ENCODE measurements around the gene MTF1. TPM values are rescaled to one million over a fixed set of nuclear protein-coding genes. Genes with fewer than 3 reads are reported as not detected.

Gene MTF1
- total RNA-seq, 2 experiments from 2014 or later: 28.1 to 31.2 TPM

DNA sequence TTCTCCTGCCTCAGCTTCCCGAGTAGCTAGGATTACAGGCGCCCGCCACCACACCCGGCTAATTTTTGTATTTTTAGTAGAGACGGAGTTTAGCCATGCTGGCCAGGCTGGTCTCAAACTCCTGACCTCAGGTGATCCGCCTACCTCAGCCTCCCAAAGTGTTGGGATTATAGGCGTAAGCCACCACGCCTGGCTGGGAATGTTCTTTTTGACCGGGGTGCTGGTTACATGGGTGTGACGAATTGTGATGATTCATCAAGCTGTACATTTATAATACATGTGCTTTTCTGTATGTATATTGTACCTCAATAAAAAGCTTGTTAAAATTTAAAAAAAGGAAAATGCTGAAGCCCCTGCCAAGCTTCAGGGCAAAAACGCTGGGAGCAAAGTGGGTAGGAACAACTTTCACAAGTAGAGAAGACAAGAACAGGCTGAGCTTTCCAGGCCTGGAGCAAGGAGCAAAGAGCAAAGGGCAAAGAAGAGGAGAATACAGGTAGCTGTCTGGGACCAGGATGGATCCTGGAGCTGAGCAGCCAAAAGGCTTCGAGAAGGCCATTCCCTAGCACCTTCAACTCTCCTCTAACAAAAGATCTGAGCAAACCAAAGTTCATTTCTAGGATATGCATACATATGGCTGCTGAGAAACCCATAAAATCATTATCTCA, 30.9 kb downstream of the MTF1 start:
- ChIA-PET CTCF (no interaction called here), POLR2A (no interaction called here)
- no peaks in the 10 kb centered on the region for H3K27me3 ChIP-seq (ENCODE audit: control insufficient read depth in 1 of 2, insufficient read depth in 2 of 2, low read length in 2 of 2)
- no peaks in the 10 kb centered on the region for H3K4me1 ChIP-seq (ENCODE audit: insufficient read depth, low read length)
- H3K27ac ChIP-seq (ENCODE audit: low read depth in 1 of 2, low read length in 2 of 2): no peak overlapping the region
- Mint-ChIP-seq H3K4me1 (ENCODE audit: low read depth) (no peaks in the 10 kb centered on the region), H3K4me3 (no peak overlapping the region), H3K9me3 (no peaks in the 10 kb centered on the region), H3K36me3 (ENCODE audit: low read depth) (peaks cover 73% of the 10 kb centered on the region), H3K27me3 (no peaks in the 10 kb centered on the region), H3K27ac (no peak overlapping the region)
- ATAC-seq (ENCODE audit: poor library complexity) (no peak), DNase-seq (no peak)
- TF ChIP-seq, protein P1, sequence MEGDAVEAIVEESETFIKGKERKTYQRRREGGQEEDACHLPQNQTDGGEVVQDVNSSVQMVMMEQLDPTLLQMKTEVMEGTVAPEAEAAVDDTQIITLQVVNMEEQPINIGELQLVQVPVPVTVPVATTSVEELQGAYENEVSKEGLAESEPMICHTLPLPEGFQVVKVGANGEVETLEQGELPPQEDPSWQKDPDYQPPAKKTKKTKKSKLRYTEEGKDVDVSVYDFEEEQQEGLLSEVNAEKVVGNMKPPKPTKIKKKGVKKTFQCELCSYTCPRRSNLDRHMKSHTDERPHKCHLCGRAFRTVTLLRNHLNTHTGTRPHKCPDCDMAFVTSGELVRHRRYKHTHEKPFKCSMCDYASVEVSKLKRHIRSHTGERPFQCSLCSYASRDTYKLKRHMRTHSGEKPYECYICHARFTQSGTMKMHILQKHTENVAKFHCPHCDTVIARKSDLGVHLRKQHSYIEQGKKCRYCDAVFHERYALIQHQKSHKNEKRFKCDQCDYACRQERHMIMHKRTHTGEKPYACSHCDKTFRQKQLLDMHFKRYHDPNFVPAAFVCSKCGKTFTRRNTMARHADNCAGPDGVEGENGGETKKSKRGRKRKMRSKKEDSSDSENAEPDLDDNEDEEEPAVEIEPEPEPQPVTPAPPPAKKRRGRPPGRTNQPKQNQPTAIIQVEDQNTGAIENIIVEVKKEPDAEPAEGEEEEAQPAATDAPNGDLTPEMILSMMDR (IDR thresholded peaks at IDR 0.05): no peak
- no peaks in the 10 kb centered on the region for H3K9me3 ChIP-seq (ENCODE audit: control insufficient read depth in 1 of 2, insufficient read depth in 1 of 2, low read length in 2 of 2)
- H3K4me3 ChIP-seq (ENCODE audit: low read length): no peak overlapping the region
- H3K36me3 ChIP-seq (ENCODE audit: insufficient read depth, low read length): peaks cover 53% of the 10 kb centered on the region
- intact Hi-C loops (cut with DNase I, micrococcal nuclease): no loop called here

DNA sequence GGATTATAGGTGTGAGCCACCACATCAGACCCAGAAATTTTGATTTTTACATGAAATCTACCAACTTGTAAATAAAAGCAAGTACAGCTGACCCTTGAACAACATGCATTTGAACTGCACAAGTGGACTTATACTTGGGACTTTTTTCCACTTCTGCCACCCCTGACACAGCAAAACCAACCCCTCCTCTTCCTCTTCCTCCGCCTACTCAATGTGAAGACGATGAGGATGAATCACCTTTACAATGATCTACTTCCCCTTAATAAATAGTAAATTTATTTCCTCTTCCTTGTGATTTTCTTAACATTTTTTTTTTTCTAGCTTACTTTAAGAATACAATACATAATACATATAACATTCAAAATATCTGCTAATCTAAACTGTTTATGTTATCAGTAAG, 33.9 kb downstream of the MTF1 start:
- H3K4me3 ChIP-seq (ENCODE audit: low read length): no peak overlapping the region
- no peak for ATAC-seq (ENCODE audit: poor library complexity)
- ChIA-PET POLR2A (no interaction called here), CTCF (no interaction called here)
- Mint-ChIP-seq H3K4me3 (no peak overlapping the region), H3K36me3 (ENCODE audit: low read depth) (peaks cover 75% of the 10 kb centered on the region), H3K27ac (no peak overlapping the region), H3K4me1 (ENCODE audit: low read depth) (no peaks in the 10 kb centered on the region), H3K9me3 (no peaks in the 10 kb centered on the region), H3K27me3 (no peaks in the 10 kb centered on the region)
- H3K4me1 ChIP-seq (ENCODE audit: insufficient read depth, low read length): no peaks in the 10 kb centered on the region
- no peak overlapping the region for H3K27ac ChIP-seq (ENCODE audit: low read depth in 1 of 2, low read length in 2 of 2)
- peaks cover 46% of the 10 kb centered on the region for H3K36me3 ChIP-seq (ENCODE audit: insufficient read depth, low read length)
- no peaks in the 10 kb centered on the region for H3K27me3 ChIP-seq (ENCODE audit: control insufficient read depth in 1 of 2, insufficient read depth in 2 of 2, low read length in 2 of 2)
- intact Hi-C loops (cut with DNase I, micrococcal nuclease): loop anchor here in 1 of 2 experiments (1.0 kb wide), 1 partner anchor 32 kb away; the partner anchor contains the start of gene MANEAL
- TF ChIP-seq, protein P1 (IDR thresholded peaks at IDR 0.05): no peak
- no peaks in the 10 kb centered on the region for H3K9me3 ChIP-seq (ENCODE audit: control insufficient read depth in 1 of 2, insufficient read depth in 1 of 2, low read length in 2 of 2)
- peak in 2 of 14 experiments; percentile 37 to 47 for DNase-seq

DNA sequence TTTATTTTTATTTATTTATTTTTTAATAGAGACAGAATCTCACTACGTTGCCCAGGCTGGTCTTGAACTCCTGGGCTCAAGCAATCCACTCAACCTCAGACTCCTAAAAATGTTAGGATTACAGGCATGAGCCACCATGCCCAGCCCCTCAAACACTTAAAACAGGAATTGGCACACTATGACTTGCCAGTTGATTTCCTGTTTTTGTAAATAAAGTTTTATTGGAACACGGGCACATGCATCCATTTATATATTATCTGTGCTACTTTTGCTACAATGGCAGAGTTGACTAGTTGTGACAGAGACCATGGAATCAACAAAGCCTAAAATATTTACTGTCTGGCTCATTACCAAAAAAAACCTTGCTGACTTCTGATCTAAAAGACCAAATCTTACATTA, 35.4 kb downstream of the MTF1 start:
- Histone ChIP-seq H3K27me3 (ENCODE audit: control insufficient read depth in 1 of 2, insufficient read depth in 2 of 2, low read length in 2 of 2) (no peaks in the 10 kb centered on the region), H3K4me3 (ENCODE audit: low read length) (no peak overlapping the region), H3K4me1 (ENCODE audit: insufficient read depth, low read length) (no peaks in the 10 kb centered on the region), H3K36me3 (ENCODE audit: insufficient read depth, low read length) (peaks cover 44% of the 10 kb centered on the region), H3K9me3 (ENCODE audit: control insufficient read depth in 1 of 2, insufficient read depth in 1 of 2, low read length in 2 of 2) (no peaks in the 10 kb centered on the region), H3K27ac (ENCODE audit: low read depth in 1 of 2, low read length in 2 of 2) (no peak overlapping the region)
- ChIA-PET POLR2A (no interaction called here), CTCF (no interaction called here)
- H3K27ac Mint-ChIP-seq: no peak overlapping the region
- peaks cover 72% of the 10 kb centered on the region for H3K36me3 Mint-ChIP-seq (ENCODE audit: low read depth)
- TF ChIP-seq, protein P1 (IDR thresholded peaks at IDR 0.05): no peak
- ATAC-seq (ENCODE audit: poor library complexity): no peak
- H3K4me3 Mint-ChIP-seq: no peak overlapping the region
- intact Hi-C loops (cut with DNase I, micrococcal nuclease): no loop called here
- no peaks in the 10 kb centered on the region for H3K27me3 Mint-ChIP-seq
- H3K4me1 Mint-ChIP-seq (ENCODE audit: low read depth): no peaks in the 10 kb centered on the region
- DNase-seq: no peak
- no peaks in the 10 kb centered on the region for H3K9me3 Mint-ChIP-seq

Data from CD4-positive, alpha-beta T cell (primary cell).